ENCODE data around the gene MLEC.

DNA sequence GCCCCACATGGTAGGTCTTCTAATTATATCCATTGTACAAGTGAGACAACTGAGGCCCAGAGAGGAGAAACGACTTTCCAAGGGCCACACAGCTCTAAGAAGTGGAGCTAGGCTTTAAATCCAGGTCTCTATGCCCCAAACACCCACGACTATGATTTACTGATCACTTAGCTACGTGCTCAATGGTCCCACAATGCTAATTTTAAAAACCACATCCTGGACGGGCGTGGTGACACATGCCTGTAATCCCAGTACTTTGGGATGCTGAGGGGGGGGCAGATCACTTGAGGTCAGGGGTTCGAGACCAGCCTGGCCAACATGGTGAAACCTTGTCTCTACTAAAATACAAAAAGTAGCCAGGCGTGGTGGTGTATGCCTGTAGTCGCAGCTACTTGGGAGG is 8.4 kb upstream of the MLEC start:
- TF ChIP-seq, protein P1, sequence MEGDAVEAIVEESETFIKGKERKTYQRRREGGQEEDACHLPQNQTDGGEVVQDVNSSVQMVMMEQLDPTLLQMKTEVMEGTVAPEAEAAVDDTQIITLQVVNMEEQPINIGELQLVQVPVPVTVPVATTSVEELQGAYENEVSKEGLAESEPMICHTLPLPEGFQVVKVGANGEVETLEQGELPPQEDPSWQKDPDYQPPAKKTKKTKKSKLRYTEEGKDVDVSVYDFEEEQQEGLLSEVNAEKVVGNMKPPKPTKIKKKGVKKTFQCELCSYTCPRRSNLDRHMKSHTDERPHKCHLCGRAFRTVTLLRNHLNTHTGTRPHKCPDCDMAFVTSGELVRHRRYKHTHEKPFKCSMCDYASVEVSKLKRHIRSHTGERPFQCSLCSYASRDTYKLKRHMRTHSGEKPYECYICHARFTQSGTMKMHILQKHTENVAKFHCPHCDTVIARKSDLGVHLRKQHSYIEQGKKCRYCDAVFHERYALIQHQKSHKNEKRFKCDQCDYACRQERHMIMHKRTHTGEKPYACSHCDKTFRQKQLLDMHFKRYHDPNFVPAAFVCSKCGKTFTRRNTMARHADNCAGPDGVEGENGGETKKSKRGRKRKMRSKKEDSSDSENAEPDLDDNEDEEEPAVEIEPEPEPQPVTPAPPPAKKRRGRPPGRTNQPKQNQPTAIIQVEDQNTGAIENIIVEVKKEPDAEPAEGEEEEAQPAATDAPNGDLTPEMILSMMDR (IDR thresholded peaks at IDR 0.05; ENCODE audit: low read depth, low read length, poor library complexity, severe bottlenecking): no peak
- no peak for TF ChIP-seq EZH2phosphoT487 (IDR thresholded peaks at IDR 0.05; ENCODE audit: borderline replicate concordance, low read length)
